Kidney (tissue), 14 donors: ENCODE results near the gene PLPPR5. TPM values are rescaled to one million over a fixed set of nuclear protein-coding genes. Genes with fewer than 3 reads are reported as not detected.
A peak's percentile ranks its signal among the peaks of the same experiment; 100 is the strongest.

Source experiments
- DNase-seq, 5 donors: peaks; one replicate each; pipeline ENCODE4 v3.0.0-alpha.2; 2013 to 2020
- FAIRE-seq: peaks from 2 replicates; lab custom pipeline; 2012; peaks lifted over from hg19 to GRCh38; lab: Jason Lieb, UNC
- H3K27ac ChIP-seq, 2 donors: one replicate each; pipeline ENCODE4 v1.7.0; 2013; ENCODE audit warnings: low read depth in 2 of 2, low read length in 2 of 2, inconsistent platforms in 1 of 2
- H3K27me3 ChIP-seq: one replicate; pipeline ENCODE4 v1.7.1; 2013; ENCODE audit warnings: low read length, inconsistent platforms; ENCODE audit not compliant: control insufficient read depth, insufficient read depth
- H3K36me3 ChIP-seq, 3 donors: one replicate each; pipeline versions ENCODE4 v1.7.0 to v1.7.1; 2013; ENCODE audit warnings: low read length in 3 of 3, control low read depth in 1 of 3, inconsistent platforms in 1 of 3; ENCODE audit not compliant: insufficient read depth in 3 of 3, control insufficient read depth in 2 of 3
- H3K4me1 ChIP-seq, 3 donors: one replicate each; pipeline versions ENCODE4 v1.7.0 to v1.7.1; 2013; ENCODE audit warnings: low read length in 3 of 3, inconsistent platforms in 1 of 3, low read depth in 1 of 3; ENCODE audit not compliant: control insufficient read depth in 2 of 3, insufficient read depth in 2 of 3
- H3K4me3 ChIP-seq, 3 donors: one replicate each; pipeline versions ENCODE4 v1.7.0 to v1.8.1; 2013; ENCODE audit warnings: low read length in 3 of 3, control low read depth in 1 of 3, inconsistent platforms in 1 of 3
- H3K9ac ChIP-seq, 3 donors: one replicate each; pipeline versions ENCODE4 v1.7.0 to v1.7.1; 2013; ENCODE audit warnings: low read length in 3 of 3, control low read depth in 1 of 3, inconsistent platforms in 1 of 3
- H3K9me3 ChIP-seq, 3 donors: one replicate each; pipeline versions ENCODE4 v1.7.0 to v1.7.1; 2013; ENCODE audit warnings: low read length in 3 of 3, control low read depth in 1 of 3, inconsistent platforms in 1 of 3; ENCODE audit not compliant: control insufficient read depth in 2 of 3, insufficient read depth in 1 of 3
- intact Hi-C: fragments of 100-400 bp; cut with DNase I; formaldehyde crosslinking; loops from one replicate; pipeline ENCODE4 v1.11.1; 2022
- polyA plus RNA-seq: library from polyadenylated mRNA; stranded (reverse); fragments of 350-450 nt; fragmentation: Illumina TruSeq; extraction: RNeasy Lipid Tissue Mini Kit (QIAGEN cat#74804); gene quantifications from one replicate; pipeline ENCODE4 v1.2.3, GENCODE V29; 2014; ENCODE audit warnings: low read depth, low replicate concordance; ENCODE audit not compliant: insufficient read depth
- total RNA-seq: library from RNA; stranded (reverse); fragmentation: NEBNext Ultra II Directional; extraction: Animal tissue kit (Norgen Biotek cat#: 25700); gene quantifications from one replicate; pipeline ENCODE4 v1.2.1, GENCODE V29; 2021
- TF ChIP-seq, protein P1 (sequence below): IDR thresholded peaks from 3 replicates; pipeline ENCODE4 v1.5.1; 2012; ENCODE audit warnings: mild to moderate bottlenecking, moderate library complexity, borderline replicate concordance; ENCODE audit not compliant: insufficient read depth; ENCODE audit errors: extremely low read depth
- donor health status: control.
- donor health status: control.
- donor health status: control.
- donor health status: control.
- donor health status: control.
- donor health status: DM: yes; HTN: yes; CAD: no.
- donor health status: Normal renal cell carcinoma (clear cell type).

The PLPPR5 gene
- total and polyA plus RNA-seq, 2 donors from 2014 or later = 0.09 TPM; not detected in 1

DNA sequence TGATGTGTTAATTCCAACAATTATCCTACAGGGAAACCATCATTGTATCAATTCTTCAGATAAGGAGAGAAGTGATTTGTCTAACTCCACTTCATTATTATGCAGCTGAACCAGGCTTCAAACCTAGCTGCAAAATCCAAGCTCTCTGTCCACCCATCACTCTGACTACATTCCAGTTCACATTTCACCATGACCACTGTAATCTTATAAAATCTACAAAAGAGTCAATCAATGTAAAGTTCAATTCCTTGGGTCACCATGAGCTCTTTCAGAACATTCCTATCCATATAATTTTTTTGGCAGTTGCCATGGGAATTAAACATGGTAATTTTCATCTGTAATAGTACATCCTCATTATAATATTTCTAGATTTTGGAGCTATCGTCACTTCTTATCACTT, 100.9 kb downstream of the PLPPR5 start:
- H3K4me1 ChIP-seq = no peaks in the 10 kb centered on the region
- intact Hi-C loops = no loop called here
- H3K4me3 ChIP-seq = no peak overlapping the region
- no peaks in the 10 kb centered on the region for H3K36me3 ChIP-seq
- no peaks in the 10 kb centered on the region for H3K9me3 ChIP-seq
- FAIRE-seq = no peak
- TF ChIP-seq, protein P1, sequence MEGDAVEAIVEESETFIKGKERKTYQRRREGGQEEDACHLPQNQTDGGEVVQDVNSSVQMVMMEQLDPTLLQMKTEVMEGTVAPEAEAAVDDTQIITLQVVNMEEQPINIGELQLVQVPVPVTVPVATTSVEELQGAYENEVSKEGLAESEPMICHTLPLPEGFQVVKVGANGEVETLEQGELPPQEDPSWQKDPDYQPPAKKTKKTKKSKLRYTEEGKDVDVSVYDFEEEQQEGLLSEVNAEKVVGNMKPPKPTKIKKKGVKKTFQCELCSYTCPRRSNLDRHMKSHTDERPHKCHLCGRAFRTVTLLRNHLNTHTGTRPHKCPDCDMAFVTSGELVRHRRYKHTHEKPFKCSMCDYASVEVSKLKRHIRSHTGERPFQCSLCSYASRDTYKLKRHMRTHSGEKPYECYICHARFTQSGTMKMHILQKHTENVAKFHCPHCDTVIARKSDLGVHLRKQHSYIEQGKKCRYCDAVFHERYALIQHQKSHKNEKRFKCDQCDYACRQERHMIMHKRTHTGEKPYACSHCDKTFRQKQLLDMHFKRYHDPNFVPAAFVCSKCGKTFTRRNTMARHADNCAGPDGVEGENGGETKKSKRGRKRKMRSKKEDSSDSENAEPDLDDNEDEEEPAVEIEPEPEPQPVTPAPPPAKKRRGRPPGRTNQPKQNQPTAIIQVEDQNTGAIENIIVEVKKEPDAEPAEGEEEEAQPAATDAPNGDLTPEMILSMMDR = no peak
- no peak for DNase-seq
- no peak overlapping the region for H3K9ac ChIP-seq
- no peaks in the 10 kb centered on the region for H3K27me3 ChIP-seq
- H3K27ac ChIP-seq = no peak overlapping the region

DNA sequence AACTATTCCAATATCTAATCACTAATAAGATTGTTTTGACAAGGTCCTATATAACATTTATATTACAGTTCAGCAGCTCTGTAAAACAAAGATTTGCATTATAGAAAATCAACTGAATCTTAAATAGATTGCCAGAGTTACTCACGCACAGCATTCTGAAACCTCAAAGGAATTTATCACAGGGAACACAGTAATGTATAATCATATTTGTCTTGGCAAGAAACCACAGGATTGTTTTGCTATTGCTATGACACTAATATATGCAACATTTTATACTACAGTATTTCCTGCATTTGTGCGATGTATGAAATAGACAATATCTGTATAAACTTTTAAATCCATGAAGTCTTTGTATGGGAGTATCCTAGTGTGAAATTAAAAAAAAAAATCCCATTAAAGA, 101.4 kb downstream of the PLPPR5 start:
- Histone ChIP-seq H3K27ac (no peak overlapping the region), H3K4me1 (no peaks in the 10 kb centered on the region), H3K27me3 (no peaks in the 10 kb centered on the region), H3K4me3 (no peak overlapping the region), H3K36me3 (no peaks in the 10 kb centered on the region), H3K9ac (no peak overlapping the region), H3K9me3 (no peaks in the 10 kb centered on the region)
- TF ChIP-seq, protein P1 = no peak
- FAIRE-seq (no peak), DNase-seq (peak in 2 of 5 donors; percentile 35 to 46)
- intact Hi-C loops = no loop called here

DNA sequence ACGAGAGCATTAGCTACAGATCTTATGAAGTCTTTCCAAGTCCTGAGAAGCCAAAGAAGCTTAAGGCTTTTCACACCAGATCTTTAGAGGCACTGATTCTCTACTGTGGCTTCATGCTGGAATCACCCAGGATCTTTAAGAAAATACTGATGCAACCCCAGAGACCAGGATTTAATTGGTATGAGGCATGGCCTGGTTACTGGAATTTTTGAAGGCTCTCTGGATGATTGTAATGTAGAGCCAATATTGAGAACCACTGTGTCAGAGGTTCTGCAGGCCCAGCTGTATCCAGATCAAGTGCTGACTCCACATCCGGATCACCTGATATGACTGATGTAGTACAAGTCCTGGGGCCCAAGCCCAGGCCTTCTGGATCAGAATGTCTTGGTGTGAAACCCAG, 105.7 kb downstream of the PLPPR5 start:
- Histone ChIP-seq H3K27me3 (no peaks in the 10 kb centered on the region), H3K4me3 (no peak overlapping the region), H3K9ac (no peak overlapping the region), H3K9me3 (no peaks in the 10 kb centered on the region), H3K4me1 (no peaks in the 10 kb centered on the region), H3K27ac (no peak overlapping the region), H3K36me3 (no peaks in the 10 kb centered on the region)
- DNase-seq (no peak), FAIRE-seq (no peak)
- intact Hi-C loops = no loop called here
- TF ChIP-seq, protein P1 = no peak

DNA sequence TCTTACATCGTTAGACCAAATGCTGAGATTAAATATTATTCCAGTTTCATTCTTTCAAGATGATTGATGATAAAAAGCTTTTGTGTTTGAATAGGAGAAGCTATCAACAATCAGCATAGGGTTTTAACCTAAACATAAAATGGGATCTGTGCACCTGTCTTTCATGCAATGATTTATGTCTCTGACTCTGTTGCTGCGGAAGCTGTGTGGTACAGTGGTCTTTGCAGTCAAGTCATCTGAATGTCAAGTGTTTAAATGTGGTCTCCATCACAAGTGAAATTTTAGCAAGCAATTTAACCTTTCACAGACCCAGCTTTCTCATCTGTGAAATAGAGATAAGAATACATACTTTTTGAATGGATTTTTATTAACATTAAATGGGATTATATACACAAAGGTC, 107.2 kb downstream of the PLPPR5 start:
- FAIRE-seq = no peak
- intact Hi-C loops = no loop called here
- TF ChIP-seq, protein P1 = no peak

More for the DNA sequence above, 107.2 kb downstream of the PLPPR5 start:
- Histone ChIP-seq H3K27ac (no peak overlapping the region), H3K27me3 (no peaks in the 10 kb centered on the region), H3K36me3 (no peaks in the 10 kb centered on the region), H3K9me3 (no peaks in the 10 kb centered on the region), H3K4me3 (no peak overlapping the region), H3K4me1 (no peaks in the 10 kb centered on the region), H3K9ac (no peak overlapping the region)
- DNase-seq = no peak
